Measurements from ENCODE around the gene SLU7. TPM values are rescaled to one million over a fixed set of nuclear protein-coding genes. Genes with fewer than 3 reads are reported as not detected.

SLU7 gene
- total RNA-seq, 1 donor from 2014 or later, result 54.1 TPM

DNA sequence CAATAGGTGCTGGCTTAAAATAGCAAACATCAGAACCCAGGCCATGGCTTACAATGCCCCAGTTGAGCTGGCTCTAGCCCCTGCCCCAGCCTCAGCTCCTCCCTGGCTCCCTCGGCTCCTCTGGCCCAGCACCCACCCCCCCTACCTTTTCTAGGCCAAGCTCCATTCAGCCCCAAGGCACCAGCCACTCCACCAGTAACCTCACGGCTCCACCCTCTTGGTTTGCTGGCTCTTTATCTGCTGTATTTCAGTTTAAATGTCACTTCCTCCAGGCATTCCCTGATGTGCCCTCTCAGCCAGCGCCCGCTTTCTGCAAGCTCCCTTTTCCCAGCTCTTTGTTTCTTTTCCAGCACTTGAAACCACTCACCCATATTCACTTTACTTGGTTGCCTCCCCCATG, 59.1 kb downstream of the SLU7 start:
- H3K27me3 Mint-ChIP-seq (ENCODE audit: unreplicated experiment), result no peaks in the 10 kb centered on the region
- H3K27ac Mint-ChIP-seq (ENCODE audit: unreplicated experiment), result no peak overlapping the region
- H3K36me3 Mint-ChIP-seq (ENCODE audit: unreplicated experiment), result no peaks in the 10 kb centered on the region
- no peaks in the 10 kb centered on the region for H3K9me3 Mint-ChIP-seq (ENCODE audit: unreplicated experiment)
- no peak overlapping the region for H3K4me3 Mint-ChIP-seq (ENCODE audit: unreplicated experiment)
- H3K4me1 Mint-ChIP-seq (ENCODE audit: unreplicated experiment), result peaks cover 15% of the 10 kb centered on the region
- DNase-seq (ENCODE audit: extremely low spot score, unreplicated experiment), result no peak
- TF ChIP-seq, protein P1, sequence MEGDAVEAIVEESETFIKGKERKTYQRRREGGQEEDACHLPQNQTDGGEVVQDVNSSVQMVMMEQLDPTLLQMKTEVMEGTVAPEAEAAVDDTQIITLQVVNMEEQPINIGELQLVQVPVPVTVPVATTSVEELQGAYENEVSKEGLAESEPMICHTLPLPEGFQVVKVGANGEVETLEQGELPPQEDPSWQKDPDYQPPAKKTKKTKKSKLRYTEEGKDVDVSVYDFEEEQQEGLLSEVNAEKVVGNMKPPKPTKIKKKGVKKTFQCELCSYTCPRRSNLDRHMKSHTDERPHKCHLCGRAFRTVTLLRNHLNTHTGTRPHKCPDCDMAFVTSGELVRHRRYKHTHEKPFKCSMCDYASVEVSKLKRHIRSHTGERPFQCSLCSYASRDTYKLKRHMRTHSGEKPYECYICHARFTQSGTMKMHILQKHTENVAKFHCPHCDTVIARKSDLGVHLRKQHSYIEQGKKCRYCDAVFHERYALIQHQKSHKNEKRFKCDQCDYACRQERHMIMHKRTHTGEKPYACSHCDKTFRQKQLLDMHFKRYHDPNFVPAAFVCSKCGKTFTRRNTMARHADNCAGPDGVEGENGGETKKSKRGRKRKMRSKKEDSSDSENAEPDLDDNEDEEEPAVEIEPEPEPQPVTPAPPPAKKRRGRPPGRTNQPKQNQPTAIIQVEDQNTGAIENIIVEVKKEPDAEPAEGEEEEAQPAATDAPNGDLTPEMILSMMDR (IDR thresholded peaks at IDR 0.05), result no peak

DNA sequence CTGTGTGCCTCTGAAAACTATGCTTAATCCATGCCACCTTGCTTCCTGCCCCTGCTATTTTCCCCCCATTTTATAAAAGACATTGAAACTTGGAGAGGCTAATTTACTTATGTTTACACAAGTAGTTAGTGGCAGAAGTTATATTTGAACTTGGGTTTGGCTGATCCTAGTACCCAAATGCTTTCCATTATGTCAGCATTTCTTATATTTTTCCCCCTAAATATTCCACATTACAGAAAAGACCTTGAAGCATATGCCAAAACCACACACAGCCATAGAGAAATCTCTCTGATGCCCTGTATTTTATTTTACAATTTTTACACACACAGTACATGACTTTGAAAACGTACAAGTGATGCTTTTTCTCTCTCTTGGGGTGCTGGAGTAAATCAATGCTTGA, 59.6 kb downstream of the SLU7 start:
- TF ChIP-seq, protein P1 (IDR thresholded peaks at IDR 0.05), result no peak
- H3K9me3 Mint-ChIP-seq (ENCODE audit: unreplicated experiment), result no peaks in the 10 kb centered on the region
- H3K4me3 Mint-ChIP-seq (ENCODE audit: unreplicated experiment), result no peak overlapping the region
- H3K36me3 Mint-ChIP-seq (ENCODE audit: unreplicated experiment), result no peaks in the 10 kb centered on the region
- H3K27me3 Mint-ChIP-seq (ENCODE audit: unreplicated experiment), result no peaks in the 10 kb centered on the region
- H3K27ac Mint-ChIP-seq (ENCODE audit: unreplicated experiment), result no peak overlapping the region
- H3K4me1 Mint-ChIP-seq (ENCODE audit: unreplicated experiment), result peaks cover 15% of the 10 kb centered on the region
- no peak for DNase-seq (ENCODE audit: extremely low spot score, unreplicated experiment)

DNA sequence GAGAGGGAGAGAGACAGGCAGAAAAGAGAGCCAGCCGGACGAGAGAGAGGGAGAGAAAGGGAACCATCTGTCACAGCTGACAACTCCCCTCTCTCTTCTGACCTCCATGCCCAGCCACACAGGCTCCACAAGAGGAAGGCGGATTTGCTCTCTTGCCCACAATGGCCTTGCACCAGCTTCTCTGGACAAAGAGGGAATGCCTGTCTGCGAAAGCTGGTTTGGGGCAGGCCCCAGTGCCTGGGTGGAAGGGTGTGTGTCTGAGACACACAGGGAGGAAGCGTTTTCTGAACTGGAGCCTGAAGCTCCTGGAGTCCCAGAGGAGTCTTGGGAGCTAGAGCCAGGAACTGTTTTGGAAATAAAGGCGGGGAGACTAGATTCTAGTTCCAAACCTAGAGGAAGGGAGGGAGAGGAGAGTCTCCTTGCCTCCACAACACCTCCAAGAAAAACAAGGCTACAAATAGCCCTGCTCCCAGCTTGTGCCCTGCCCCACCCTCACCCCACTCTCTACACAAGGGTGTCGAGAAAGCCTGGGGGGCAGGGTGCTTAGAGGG, 60.9 kb downstream of the SLU7 start:
- Mint-ChIP-seq H3K4me1 (ENCODE audit: unreplicated experiment) (peaks cover 11% of the 10 kb centered on the region), H3K4me3 (ENCODE audit: unreplicated experiment) (no peak overlapping the region)

DNA sequence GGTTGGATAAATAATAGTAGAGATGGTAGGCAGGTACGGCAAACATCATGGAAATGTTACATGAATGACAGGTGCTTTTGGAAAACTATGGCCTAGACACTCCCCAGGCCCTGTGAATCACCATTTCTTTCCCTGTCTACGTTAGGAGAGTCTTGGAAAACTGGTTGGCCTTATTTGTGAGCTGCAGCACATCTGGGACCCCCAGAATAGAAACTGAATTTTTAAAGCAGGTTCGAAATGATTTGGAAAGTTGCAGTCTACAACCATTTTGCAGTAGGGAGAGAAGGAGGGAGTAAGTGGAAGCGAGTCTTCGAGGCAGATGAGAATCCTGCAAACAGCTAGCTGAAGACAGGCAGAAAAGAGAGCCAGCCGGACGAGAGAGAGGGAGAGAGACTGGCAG, 61.5 kb downstream of the SLU7 start:
- peaks cover 9% of the 10 kb centered on the region for H3K4me1 Mint-ChIP-seq (ENCODE audit: unreplicated experiment)
- no peak overlapping the region for H3K4me3 Mint-ChIP-seq (ENCODE audit: unreplicated experiment)
- TF ChIP-seq, protein P1 (IDR thresholded peaks at IDR 0.05), result no peak
- H3K36me3 Mint-ChIP-seq (ENCODE audit: unreplicated experiment), result no peaks in the 10 kb centered on the region
- no peak for DNase-seq (ENCODE audit: extremely low spot score, unreplicated experiment)
- H3K27me3 Mint-ChIP-seq (ENCODE audit: unreplicated experiment), result no peaks in the 10 kb centered on the region
- H3K9me3 Mint-ChIP-seq (ENCODE audit: unreplicated experiment), result no peaks in the 10 kb centered on the region
- no peak overlapping the region for H3K27ac Mint-ChIP-seq (ENCODE audit: unreplicated experiment)

More for the DNA sequence above, 60.9 kb downstream of the SLU7 start:
- TF ChIP-seq, protein P1 (IDR thresholded peaks at IDR 0.05), result no peak
- no peak for DNase-seq (ENCODE audit: extremely low spot score, unreplicated experiment)
- Mint-ChIP-seq H3K9me3 (ENCODE audit: unreplicated experiment) (no peaks in the 10 kb centered on the region), H3K27ac (ENCODE audit: unreplicated experiment) (no peak overlapping the region), H3K27me3 (ENCODE audit: unreplicated experiment) (no peaks in the 10 kb centered on the region), H3K36me3 (ENCODE audit: unreplicated experiment) (no peaks in the 10 kb centered on the region)

DNA sequence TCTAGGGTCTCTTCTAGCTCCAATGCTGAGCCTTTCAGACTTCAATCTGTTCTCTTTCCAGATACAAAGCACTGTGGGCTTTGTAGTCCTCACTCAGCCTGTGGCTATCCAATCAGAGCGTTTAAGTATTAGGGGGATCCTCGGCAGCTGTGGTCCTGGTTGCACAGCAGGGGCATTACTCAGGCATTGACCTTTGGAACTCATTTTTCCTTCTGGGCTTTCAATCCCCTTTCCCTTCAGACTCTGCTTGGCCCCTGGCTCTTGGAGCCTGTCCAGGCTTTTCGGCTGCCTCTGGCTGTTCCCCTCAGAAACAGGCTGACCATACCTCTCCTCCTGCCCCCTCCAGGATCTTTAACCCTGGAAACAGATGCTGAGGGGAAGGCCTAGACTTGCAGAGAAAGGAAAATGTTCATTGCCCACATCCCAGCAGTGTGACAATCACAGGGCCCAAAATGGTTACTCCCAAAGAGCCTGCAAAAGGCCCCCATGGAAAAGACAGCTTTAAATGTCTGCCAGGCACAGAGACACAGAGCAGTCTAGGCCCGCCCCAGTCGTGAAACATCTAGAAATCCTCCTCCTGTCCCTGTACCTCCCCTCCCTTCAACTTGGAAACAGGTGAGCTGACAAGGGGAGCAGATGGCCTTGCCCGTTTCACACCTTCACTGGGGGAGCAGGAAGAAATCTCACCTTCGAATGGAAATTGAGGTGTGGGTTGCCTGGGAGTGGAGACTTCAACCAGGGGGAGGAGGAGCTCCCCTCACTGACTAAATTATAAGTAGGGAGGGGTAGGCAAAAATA, 62.1 kb downstream of the SLU7 start:
- no peaks in the 10 kb centered on the region for H3K36me3 Mint-ChIP-seq (ENCODE audit: unreplicated experiment)
- no peaks in the 10 kb centered on the region for H3K27me3 Mint-ChIP-seq (ENCODE audit: unreplicated experiment)
- no peak overlapping the region for H3K27ac Mint-ChIP-seq (ENCODE audit: unreplicated experiment)
- TF ChIP-seq, protein P1 (IDR thresholded peaks at IDR 0.05), result no peak
- no peak for DNase-seq (ENCODE audit: extremely low spot score, unreplicated experiment)
- no peak overlapping the region for H3K4me3 Mint-ChIP-seq (ENCODE audit: unreplicated experiment)
- H3K4me1 Mint-ChIP-seq (ENCODE audit: unreplicated experiment), result peaks cover 9% of the 10 kb centered on the region
- H3K9me3 Mint-ChIP-seq (ENCODE audit: unreplicated experiment), result no peaks in the 10 kb centered on the region

All from osteocyte (in vitro differentiated cells).